ENCODE results near the gene PSME1. TPM values are rescaled to one million over a fixed set of nuclear protein-coding genes. Genes with fewer than 3 reads are reported as not detected.
A peak's percentile ranks its signal among the peaks of the same experiment; 100 is the strongest.

PSME1 gene
- polyA plus RNA-seq, 1 donor = 110 TPM

- DNase-seq = peak; percentile 52
Observed at GRCh38 chr14:24130717-24131548, 5.1 kb upstream of the PSME1 start.

GRCh38 chr14:24131549-24131966, 4.4 kb upstream of the PSME1 start:
- DNase-seq = no peak

- no peak for DNase-seq
Observed at GRCh38 chr14:24132061-24132685, 3.8 kb upstream of the PSME1 start.

- DNase-seq = no peak
Observed at GRCh38 chr14:24132976-24133375, 3.0 kb upstream of the PSME1 start.

DNA sequence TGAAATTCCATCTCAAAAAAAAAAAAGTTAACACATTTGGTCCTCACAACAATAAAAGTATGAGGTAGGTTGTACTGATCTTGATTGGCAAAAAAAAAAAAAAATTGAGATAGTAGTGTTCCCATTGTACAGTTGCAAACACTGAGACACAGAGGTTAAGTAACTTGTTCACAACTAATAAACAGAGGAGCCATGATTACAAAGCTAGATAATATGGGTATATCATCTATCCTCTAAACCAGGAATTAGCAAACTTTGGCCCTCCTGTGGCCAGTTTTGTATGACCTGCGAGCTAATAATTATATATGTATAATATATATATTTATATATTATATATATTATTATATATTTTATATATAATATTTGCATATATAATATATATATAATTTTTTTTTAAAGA, 2.3 kb upstream of the PSME1 start:
- no peak for DNase-seq

- no peak for DNase-seq
Observed at GRCh38 chr14:24135584-24135833, 485 bp upstream of the PSME1 start.

DNA sequence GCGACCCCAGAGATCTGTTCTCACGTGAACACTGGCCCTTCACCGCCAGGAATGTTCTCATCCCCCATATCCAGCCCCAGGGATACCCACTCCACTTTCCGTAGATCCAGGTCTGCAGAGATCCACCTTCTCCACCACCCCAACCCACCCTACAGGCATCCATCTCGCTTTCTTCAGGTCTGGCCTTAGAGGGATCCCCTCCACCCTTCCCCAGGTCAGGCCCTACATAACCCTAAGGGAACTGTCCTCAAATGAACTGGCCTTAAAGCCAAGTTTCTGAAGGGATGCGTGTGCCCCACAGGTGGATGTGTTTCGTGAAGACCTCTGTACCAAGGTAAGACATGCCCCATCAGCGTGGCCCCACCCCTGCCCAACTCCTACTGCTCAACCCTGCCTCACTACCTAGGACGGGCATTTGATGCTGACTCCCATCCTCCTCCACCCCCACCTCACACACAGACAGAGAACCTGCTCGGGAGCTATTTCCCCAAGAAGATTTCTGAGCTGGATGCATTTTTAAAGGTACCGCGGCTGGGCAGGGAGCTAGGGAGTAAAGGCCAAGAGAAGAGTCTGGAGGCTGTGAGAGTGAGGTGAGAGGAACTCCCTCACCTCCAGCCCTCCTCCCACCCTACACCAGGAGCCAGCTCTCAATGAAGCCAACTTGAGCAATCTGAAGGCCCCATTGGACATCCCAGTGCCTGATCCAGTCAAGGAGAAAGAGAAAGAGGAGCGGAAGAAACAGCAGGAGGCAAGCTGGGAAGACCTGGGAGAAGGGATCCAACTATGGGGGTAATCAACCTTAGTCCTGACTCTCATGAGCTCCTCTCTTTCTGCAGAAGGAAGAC, 912 bp downstream of the PSME1 start:
- DNase-seq = no peak

- DNase-seq = no peak
Observed at GRCh38 chr14:24137529-24138395, 1.8 kb downstream of the PSME1 start.

DNA sequence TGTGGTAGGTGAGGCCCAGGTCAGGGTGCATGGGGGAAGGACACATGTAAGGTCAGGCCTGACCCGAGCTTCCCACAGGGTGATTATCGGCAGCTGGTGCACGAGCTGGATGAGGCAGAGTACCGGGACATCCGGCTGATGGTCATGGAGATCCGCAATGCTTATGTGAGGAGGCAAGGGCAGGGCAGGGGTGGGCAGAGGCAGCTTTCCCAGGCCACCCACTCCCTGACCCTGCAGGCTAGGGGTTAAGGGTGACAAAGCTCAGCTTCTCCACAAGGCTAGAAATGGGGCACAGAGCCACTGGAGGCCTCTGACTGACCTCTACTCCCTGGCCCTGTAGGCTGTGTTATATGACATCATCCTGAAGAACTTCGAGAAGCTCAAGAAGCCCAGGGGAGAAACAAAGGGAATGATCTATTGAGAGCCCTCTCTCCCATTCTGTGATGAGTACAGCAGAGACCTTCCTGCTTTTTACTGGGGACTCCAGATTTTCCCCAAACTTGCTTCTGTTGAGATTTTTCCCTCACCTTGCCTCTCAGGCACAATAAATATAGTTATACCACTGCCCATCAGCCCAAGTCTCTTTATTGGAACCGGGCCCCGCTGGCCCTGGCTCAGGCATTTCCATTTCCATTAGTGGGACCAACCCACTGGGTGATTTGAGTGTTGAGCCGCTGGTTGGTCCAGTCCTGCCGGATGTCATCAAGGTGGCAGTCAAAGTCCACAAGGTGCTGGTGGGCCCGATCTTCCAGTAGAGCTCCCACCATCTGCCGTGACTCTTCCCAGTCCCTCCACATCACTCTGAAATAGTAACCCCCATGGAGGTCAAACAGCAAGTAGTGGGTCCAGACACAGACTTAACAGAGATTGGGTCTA, 2.6 kb downstream of the PSME1 start:
- no peak for DNase-seq

GRCh38 chr14:24139272-24139934, 3.4 kb downstream of the PSME1 start:
- DNase-seq = no peak

GRCh38 chr14:24141097-24141880, 5.3 kb downstream of the PSME1 start, which contains the start of gene EMC9:
EMC9 (minus strand) TSS chr14:24141591; CDS start chr14:24141304, 287 bp downstream.
- peak; percentile 99 for DNase-seq

GRCh38 chr14:24143511-24143910, 7.5 kb downstream of the PSME1 start:
- no peak for DNase-seq

DNA sequence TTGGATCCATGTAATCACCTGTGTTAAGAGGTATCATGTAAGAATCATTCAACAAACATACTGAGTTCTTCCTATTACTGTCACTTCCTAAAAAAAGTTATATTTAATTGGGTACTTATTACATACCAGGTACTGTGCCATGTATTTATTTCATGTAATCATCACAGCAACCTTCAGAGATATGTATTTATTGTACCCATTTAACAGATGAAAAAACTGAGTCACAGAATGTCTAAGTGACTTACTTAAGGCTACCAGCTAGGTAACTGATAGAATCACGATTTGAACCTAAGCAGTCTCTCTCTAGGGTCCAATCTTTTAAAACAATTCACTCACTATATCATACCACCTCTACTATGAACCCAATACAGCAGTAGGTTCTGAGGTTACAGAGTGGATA, 8.5 kb downstream of the PSME1 start:
- no peak for DNase-seq

- DNase-seq = no peak
Observed at GRCh38 chr14:24145219-24145618, 9.2 kb downstream of the PSME1 start.

DNA sequence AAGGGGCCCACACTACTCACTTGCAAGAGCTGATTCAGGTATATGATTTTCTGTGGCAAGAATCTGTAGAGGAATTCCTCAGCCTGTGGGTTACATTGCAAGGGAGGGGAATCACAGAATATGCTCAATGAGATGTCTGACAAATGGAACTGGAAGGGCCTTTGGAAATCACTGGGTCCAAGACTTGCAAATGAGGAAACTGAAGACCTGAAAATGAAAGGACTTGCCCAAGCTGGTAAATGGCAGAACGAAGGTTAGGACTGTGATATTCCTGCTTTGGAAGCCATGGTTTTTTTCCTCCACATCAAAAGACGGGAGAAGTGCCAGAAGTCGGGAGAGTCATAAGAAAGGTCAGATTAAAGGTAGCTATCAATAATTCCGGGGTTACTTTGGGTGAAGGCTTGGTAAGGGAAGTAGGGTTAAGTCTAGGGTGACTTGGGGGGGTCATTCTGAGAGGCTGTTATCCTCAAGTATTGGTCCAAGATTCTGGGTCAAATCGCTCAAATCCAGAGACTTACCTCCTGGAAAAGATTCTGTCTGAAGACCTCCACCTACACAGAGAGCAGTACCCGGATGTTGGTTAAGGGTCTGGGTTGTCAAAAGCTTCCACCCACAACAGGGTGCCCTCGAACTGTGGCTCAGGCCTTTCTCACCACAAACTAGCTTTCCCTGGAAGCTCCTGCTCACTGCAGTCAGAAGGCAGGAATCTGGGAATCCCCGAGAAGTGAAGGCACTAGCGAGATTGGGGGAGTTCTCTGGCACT, 9.9 kb downstream of the PSME1 start:
- no peak for DNase-seq

- peak; percentile 92 for DNase-seq
Observed at GRCh38 chr14:24146453-24146977, 10.5 kb downstream of the PSME1 start, which contains the start of gene PSME2. PSME2 (minus strand) TSS chr14:24146610; CDS start chr14:24146581, 29 bp downstream.

- peak; percentile 99 for DNase-seq
Observed at GRCh38 chr14:24146978-24147760, 11.2 kb downstream of the PSME1 start, which contains the start of gene RNF31. RNF31 (plus strand) TSS chr14:24147498; CDS start chr14:24147699, 201 bp downstream.
